SKM-1 treated with dmso at 0.1 percent for 144 hours (cell line): Measurements from ENCODE around the gene EVA1A.

Experiments used
- DNase-seq: peaks from one replicate; lab custom pipeline; 2025; ENCODE audit not compliant: unreplicated experiment; lab: John Stamatoyannopoulos, UW

The EVA1A gene

GRCh38 chr2:75545387-75545786 is 15.4 kb downstream of the EVA1A start:
- DNase-seq, result no peak

- DNase-seq, result no peak
Observed at GRCh38 chr2:75543446-75543845, 17.3 kb downstream of the EVA1A start.

GRCh38 chr2:75541430-75541829 is 19.3 kb downstream of the EVA1A start:
- DNase-seq, result no peak

- DNase-seq, result no peak
Observed at GRCh38 chr2:75540994-75541393, 19.7 kb downstream of the EVA1A start.

- DNase-seq, result no peak
Observed at GRCh38 chr2:75539955-75540716, 20.6 kb downstream of the EVA1A start.

GRCh38 chr2:75538521-75539490 is 21.9 kb downstream of the EVA1A start:
- DNase-seq, result no peak

GRCh38 chr2:75537658-75538057 is 23.1 kb downstream of the EVA1A start:
- DNase-seq, result no peak

GRCh38 chr2:75533135-75533534 is 27.6 kb downstream of the EVA1A start:
- DNase-seq, result no peak

GRCh38 chr2:75532488-75532887 is 28.3 kb downstream of the EVA1A start:
- no peak for DNase-seq

GRCh38 chr2:75528221-75528977 is 32.3 kb downstream of the EVA1A start:
- no peak for DNase-seq

GRCh38 chr2:75527676-75528075 is 33.1 kb downstream of the EVA1A start:
- DNase-seq, result no peak

- DNase-seq, result no peak
Observed at GRCh38 chr2:75526842-75527241, 33.9 kb downstream of the EVA1A start.

GRCh38 chr2:75525434-75526310 is 35.1 kb downstream of the EVA1A start:
- DNase-seq, result no peak

GRCh38 chr2:75524276-75524911 is 36.3 kb downstream of the EVA1A start:
- DNase-seq, result no peak

- DNase-seq, result no peak
Observed at GRCh38 chr2:75523313-75524275, 37.1 kb downstream of the EVA1A start.

- DNase-seq, result no peak
Observed at GRCh38 chr2:75522543-75523312, 38.0 kb downstream of the EVA1A start.

GRCh38 chr2:75521225-75521872 is 39.4 kb downstream of the EVA1A start:
- DNase-seq, result no peak
